ENCODE results near the gene NRP2.

DNA sequence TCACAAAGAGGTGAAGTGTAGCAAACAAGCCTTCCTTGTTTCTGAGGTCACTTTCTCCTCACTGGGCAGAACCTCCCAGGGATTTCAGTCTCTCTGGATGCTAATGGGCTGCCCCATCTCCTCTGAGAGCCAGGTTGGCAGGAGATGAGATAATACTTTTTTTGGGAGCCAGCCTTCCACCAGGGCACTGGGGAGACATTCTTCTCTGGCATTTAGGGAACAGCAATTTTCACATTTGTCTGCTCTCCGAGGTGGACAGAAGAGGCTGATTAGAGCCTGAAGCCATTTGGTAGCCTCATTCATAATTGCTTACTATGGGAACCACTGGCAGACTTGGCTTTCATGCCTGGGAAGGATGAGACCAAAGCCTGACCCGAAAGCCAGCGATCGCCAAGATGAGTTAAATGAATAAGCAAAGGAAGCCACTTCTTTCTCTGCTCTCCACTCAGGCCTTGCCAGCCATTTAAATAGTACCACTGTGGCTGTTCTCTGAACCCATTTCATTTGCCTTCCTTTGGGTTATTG lies 70.1 kb downstream of the NRP2 start:
- TF ChIP-seq CTCF (IDR thresholded peaks at IDR 0.05; ENCODE audit: low read depth, low read length, poor library complexity, severe bottlenecking): no peak
- no peak for TF ChIP-seq EZH2phosphoT487 (IDR thresholded peaks at IDR 0.05; ENCODE audit: borderline replicate concordance, low read length)

All from DOHH2 (cell line).